Astrocyte (in vitro differentiated cells and primary cell): ENCODE results near the gene TAGLN3.

ENCODE experiments used
- EZH2 ChIP-seq: IDR thresholded peaks from 2 replicates; pipeline ENCODE4 v1.6.1; 2012; ENCODE audit warnings: mild to moderate bottlenecking, low read length, inconsistent platforms; ENCODE audit not compliant: insufficient read depth
- TF ChIP-seq, protein P1 (sequence below): IDR thresholded peaks from 2 replicates; pipeline ENCODE4 v1.5.1; 2011; ENCODE audit warnings: low read depth, mild to moderate bottlenecking, inconsistent platforms, low read length, moderate library complexity; ENCODE audit not compliant: insufficient read depth

DNA sequence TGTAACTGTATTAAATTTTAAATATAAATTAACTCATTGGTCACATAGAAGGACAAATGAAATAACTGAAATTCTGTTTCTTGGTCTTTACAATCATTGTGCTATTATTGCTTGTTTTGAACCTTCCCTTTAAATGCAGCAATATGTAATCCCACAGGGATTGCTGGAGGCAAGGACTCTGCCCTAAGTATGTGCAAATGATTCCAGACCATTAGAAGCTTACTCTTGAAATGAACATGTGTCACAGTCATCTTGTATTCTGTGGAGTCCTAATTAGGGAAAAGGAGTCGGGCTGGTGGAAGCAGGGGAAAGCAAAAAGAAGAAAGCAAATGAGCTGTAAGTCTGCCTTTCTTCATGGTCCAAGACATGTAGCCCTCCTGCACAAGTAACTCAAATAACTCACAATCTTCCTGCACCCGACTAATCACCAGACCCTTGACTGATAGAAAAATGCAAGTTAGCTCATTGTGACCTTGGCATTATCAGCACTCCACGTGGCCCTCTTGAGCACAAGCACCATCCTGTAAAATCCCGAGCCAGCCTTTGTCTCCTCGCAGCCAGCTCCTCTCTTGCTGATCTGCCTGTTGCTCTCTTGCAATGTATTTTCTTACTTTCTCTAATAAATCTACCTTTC, 33.5 kb downstream of the TAGLN3 start:
- TF ChIP-seq EZH2, result no peak
- TF ChIP-seq, protein P1, sequence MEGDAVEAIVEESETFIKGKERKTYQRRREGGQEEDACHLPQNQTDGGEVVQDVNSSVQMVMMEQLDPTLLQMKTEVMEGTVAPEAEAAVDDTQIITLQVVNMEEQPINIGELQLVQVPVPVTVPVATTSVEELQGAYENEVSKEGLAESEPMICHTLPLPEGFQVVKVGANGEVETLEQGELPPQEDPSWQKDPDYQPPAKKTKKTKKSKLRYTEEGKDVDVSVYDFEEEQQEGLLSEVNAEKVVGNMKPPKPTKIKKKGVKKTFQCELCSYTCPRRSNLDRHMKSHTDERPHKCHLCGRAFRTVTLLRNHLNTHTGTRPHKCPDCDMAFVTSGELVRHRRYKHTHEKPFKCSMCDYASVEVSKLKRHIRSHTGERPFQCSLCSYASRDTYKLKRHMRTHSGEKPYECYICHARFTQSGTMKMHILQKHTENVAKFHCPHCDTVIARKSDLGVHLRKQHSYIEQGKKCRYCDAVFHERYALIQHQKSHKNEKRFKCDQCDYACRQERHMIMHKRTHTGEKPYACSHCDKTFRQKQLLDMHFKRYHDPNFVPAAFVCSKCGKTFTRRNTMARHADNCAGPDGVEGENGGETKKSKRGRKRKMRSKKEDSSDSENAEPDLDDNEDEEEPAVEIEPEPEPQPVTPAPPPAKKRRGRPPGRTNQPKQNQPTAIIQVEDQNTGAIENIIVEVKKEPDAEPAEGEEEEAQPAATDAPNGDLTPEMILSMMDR, result no peak
